KOPT-K1 (cell line): ENCODE results near the gene CDPF1.

ENCODE experiments used
- H3K27ac ChIP-seq: fragments of 200-600 bp; sonication (generic); 2 replicates; pipeline ENCODE4 v1.5.1; 2016; ENCODE audit warnings: antibody characterized with exemption, mild to moderate bottlenecking, low read depth, low read length; ENCODE audit not compliant: poor library complexity, severe bottlenecking
- H3K36me3 ChIP-seq: fragments of 200-600 bp; sonication (generic); 2 replicates; pipeline ENCODE4 v1.5.1; 2017; ENCODE audit warnings: antibody characterized with exemption, mild to moderate bottlenecking, low read length, moderate library complexity; ENCODE audit not compliant: insufficient read depth
- H3K9me3 ChIP-seq: fragments of 200-600 bp; sonication (generic); 2 replicates; pipeline ENCODE4 v1.5.1; 2017; ENCODE audit warnings: antibody characterized with exemption, low read length, mild to moderate bottlenecking; ENCODE audit not compliant: insufficient read depth, poor library complexity, severe bottlenecking

Gene CDPF1

GRCh38 chr22:46288846-46289243 is 38.8 kb upstream of the CDPF1 start:
- no peaks in the 10 kb centered on the region for H3K9me3 ChIP-seq
- no peaks in the 10 kb centered on the region for H3K36me3 ChIP-seq
- no peak overlapping the region for H3K27ac ChIP-seq

GRCh38 chr22:46287873-46288751 is 38.0 kb upstream of the CDPF1 start:
- H3K27ac ChIP-seq: no peak overlapping the region

GRCh38 chr22:46286941-46287872 is 37.1 kb upstream of the CDPF1 start:
- H3K9me3 ChIP-seq: no peaks in the 10 kb centered on the region
- H3K36me3 ChIP-seq: no peaks in the 10 kb centered on the region
- H3K27ac ChIP-seq: no peak overlapping the region

More at GRCh38 chr22:46287873-46288751, 38.0 kb upstream of the CDPF1 start:
- Histone ChIP-seq H3K9me3 (no peaks in the 10 kb centered on the region), H3K36me3 (no peaks in the 10 kb centered on the region)

- Histone ChIP-seq H3K27ac (no peak overlapping the region), H3K36me3 (no peaks in the 10 kb centered on the region), H3K9me3 (no peaks in the 10 kb centered on the region)
These were observed 35.9 kb upstream of the CDPF1 start for GRCh38 chr22:46286006-46286405.

- no peaks in the 10 kb centered on the region for H3K9me3 ChIP-seq
- H3K27ac ChIP-seq: no peak overlapping the region
- no peaks in the 10 kb centered on the region for H3K36me3 ChIP-seq
These were observed 32.0 kb upstream of the CDPF1 start for GRCh38 chr22:46281866-46282678.

GRCh38 chr22:46280999-46281623 is 31.0 kb upstream of the CDPF1 start:
- Histone ChIP-seq H3K9me3 (no peaks in the 10 kb centered on the region), H3K36me3 (no peaks in the 10 kb centered on the region), H3K27ac (no peak overlapping the region)

- Histone ChIP-seq H3K9me3 (no peaks in the 10 kb centered on the region), H3K36me3 (no peaks in the 10 kb centered on the region), H3K27ac (no peak overlapping the region)
These were observed 30.1 kb upstream of the CDPF1 start for GRCh38 chr22:46280063-46280817.

- Histone ChIP-seq H3K9me3 (no peaks in the 10 kb centered on the region), H3K36me3 (no peaks in the 10 kb centered on the region), H3K27ac (no peak overlapping the region)
These were observed 28.9 kb upstream of the CDPF1 start for GRCh38 chr22:46278656-46279645.

- Histone ChIP-seq H3K36me3 (no peaks in the 10 kb centered on the region), H3K27ac (no peak overlapping the region), H3K9me3 (no peaks in the 10 kb centered on the region)
These were observed 26.5 kb upstream of the CDPF1 start for GRCh38 chr22:46276563-46276962.

GRCh38 chr22:46275455-46276122 is 25.5 kb upstream of the CDPF1 start:
- Histone ChIP-seq H3K9me3 (no peaks in the 10 kb centered on the region), H3K36me3 (no peaks in the 10 kb centered on the region)

GRCh38 chr22:46274381-46274780 is 24.3 kb upstream of the CDPF1 start:
- no peaks in the 10 kb centered on the region for H3K36me3 ChIP-seq

More at GRCh38 chr22:46275455-46276122, 25.5 kb upstream of the CDPF1 start:
- H3K27ac ChIP-seq: no peak overlapping the region

GRCh38 chr22:46273432-46274148 is 23.5 kb upstream of the CDPF1 start:
- no peak overlapping the region for H3K27ac ChIP-seq
- no peaks in the 10 kb centered on the region for H3K36me3 ChIP-seq
- no peaks in the 10 kb centered on the region for H3K9me3 ChIP-seq

More at GRCh38 chr22:46274381-46274780, 24.3 kb upstream of the CDPF1 start:
- Histone ChIP-seq H3K27ac (no peak overlapping the region), H3K9me3 (no peaks in the 10 kb centered on the region)
